Lung microvascular endothelial cell (primary cell): ENCODE results near the gene TRPM4. TPM values are rescaled to one million over a fixed set of nuclear protein-coding genes. Genes with fewer than 3 reads are reported as not detected.
A peak's percentile ranks its signal among the peaks of the same experiment; 100 is the strongest.
"Not testable (repeated sequence)": the region's sequence is repeated elsewhere in the genome, so short reads cannot be mapped to it uniquely, and the experiment has no call there.

Source experiments
- DNase-seq, 2 donors: peaks; one replicate each; pipeline versions ENCODE4 v3.0.0 to v3.0.0-alpha.2; 2010; ENCODE audit warnings: low read depth in 2 of 2
- total RNA-seq: library from RNA; depleted of rRNA; stranded (reverse); fragments of >200 nt; gene quantifications from 2 replicates; pipeline ENCODE4 v1.2.1, GENCODE V29; 2014

Gene TRPM4
- total RNA-seq, 1 donor from 2014 or later: 9.5 TPM

DNA sequence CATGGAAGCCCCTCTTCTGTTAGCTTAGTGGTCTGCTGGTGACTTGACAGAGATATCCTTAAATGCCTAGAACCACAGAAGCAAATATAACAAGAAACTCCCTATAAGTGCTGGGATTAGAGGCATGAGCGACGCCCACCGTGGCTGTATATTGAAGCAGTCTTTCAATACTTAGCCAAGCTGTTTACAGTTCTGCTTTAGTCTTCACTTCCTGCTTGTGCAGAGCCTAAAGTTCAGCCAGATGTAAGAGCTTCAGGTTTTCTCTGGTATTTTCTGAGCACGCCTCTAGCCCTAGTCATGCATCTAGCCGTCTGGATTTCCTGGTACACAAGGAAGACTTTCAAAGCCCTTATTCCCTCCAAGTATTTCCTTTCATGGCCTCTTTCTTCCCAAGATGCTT lies 28.5 kb downstream of the TRPM4 start:
- DNase-seq: no peak

- no peak for DNase-seq
Observed at GRCh38 chr19:49188626-49189200, 31.1 kb downstream of the TRPM4 start.

DNA sequence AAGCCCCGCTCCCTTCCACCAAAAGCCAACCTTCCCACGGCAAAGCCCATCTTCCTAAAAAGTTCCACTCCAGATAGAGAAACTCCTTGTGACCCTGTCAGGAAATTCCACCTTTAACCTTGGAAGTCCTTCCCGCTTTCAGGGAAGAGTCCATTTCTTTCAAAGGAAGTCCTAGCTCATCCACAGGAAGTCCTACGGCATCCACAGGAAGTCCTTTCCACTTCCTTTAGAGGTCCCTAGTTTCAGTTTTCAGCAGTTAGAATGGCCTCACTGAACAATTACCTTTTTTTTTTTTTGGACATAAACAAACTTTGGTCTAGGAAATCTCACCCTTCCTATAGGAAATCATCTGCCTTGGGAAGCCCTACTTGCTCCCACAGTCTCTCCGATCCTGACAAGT lies 31.7 kb downstream of the TRPM4 start:
- DNase-seq: peak; percentile 51 to 77

GRCh38 chr19:49190781-49191180 lies 33.2 kb downstream of the TRPM4 start:
- DNase-seq: no peak

GRCh38 chr19:49193822-49194394 lies 36.3 kb downstream of the TRPM4 start:
- DNase-seq: no peak

DNA sequence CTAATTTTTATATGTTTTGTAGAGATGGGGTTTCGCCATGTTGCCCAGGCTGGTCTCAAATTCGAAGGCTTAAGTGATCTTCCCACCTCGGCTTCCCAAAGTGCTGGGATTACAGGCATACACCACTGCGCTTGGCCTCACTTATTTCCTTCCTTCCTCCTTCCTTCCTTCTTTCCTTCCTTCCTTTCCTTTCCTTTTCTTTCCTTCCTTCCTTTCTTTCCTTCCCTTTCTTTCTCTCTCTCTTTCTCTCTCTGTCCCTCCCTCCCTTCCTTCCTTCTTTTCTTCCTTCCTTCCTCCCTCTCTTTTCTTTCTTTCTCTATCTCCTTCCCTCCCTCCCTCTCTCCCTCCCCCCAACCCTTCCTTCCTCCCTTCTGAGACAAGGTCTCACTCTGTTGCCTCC lies 36.8 kb downstream of the TRPM4 start:
- DNase-seq: no peak

GRCh38 chr19:49196527-49197240 lies 39.1 kb downstream of the TRPM4 start:
- DNase-seq: peak in 1 of 2 donors; percentile 37

DNA sequence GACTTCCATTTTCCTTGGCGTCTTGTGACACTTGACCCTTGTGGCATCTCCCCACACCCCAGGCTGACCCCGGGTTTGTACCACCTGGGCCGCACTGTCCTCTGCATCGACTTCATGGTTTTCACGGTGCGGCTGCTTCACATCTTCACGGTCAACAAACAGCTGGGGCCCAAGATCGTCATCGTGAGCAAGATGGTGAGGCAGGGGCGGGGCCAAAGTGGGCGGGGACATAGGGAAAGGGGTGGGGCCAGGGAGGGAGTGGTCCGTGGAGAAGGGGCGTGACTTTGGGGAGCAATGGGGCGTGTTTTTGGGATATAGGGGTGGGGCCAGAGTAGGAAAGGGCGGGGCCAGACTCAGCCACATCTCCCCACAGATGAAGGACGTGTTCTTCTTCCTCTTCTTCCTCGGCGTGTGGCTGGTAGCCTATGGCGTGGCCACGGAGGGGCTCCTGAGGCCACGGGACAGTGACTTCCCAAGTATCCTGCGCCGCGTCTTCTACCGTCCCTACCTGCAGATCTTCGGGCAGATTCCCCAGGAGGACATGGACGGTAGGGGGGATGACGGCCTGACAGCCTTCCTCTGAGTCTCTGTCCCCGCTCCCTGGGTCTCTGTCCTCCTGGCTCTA lies 42.8 kb downstream of the TRPM4 start:
- peak in 1 of 2 donors; percentile 21 for DNase-seq

DNA sequence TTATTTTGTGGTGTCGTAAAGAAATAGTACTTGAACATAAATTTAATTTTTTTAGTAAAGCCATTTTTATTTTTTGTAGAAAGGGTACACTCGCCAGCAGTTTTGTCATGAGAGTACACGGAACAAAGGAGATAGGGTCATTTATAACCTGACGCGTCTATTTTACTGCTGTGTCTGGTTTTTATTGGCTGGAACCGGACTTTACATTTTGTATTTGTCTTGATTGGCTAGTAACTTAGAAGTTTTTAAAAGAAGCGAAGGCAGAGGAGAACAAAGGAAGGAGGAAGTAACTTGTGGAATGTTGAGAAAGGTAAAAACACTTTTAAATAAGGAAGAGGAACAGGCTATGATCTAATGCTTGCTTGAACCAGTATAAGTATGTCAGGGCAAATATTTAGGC lies 43.5 kb downstream of the TRPM4 start:
- no peak for DNase-seq

DNA sequence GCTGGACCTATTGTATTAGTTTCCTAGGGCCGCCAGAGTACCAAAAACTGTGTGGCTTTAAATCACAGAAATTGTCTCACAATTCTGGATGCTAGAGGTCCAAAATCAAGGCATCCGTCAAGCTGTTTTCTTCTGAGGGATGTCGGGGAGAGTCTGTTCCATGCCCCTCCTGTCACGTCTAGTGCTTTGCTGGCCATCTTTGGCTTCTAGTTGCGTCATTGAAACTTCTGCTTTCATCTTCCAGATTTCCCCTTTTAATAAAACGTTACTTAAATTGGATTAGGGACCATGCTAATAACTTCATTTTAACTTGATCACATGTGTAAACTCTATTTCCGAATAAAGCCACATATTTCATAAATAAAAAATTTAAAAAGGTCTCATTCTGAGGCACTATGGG lies 47.5 kb downstream of the TRPM4 start:
- DNase-seq: no peak

DNA sequence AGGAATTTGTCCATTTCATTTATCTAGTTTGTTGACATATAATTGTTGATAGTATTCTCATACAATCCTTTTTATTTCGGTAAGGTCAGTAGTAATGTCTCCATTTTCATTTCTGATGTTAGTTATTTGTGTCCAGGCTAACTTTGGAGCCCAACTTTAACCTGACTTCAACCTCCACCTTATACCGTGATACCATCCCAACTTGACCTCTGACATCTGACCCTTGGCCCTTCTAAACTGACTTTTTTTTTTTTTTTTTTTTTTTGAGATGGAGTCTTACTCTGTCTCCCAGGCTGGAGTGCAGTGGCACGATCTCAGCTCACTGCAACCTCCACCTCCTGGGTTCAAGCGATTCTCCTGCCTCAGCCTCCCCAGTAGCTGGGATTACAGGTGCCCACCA lies 51.9 kb downstream of the TRPM4 start:
- not testable (repeated sequence) for DNase-seq

- no peak for DNase-seq
Observed at GRCh38 chr19:49210108-49210900, 52.7 kb downstream of the TRPM4 start.

- no peak for DNase-seq
Observed at GRCh38 chr19:49210901-49211451, 53.4 kb downstream of the TRPM4 start.

DNA sequence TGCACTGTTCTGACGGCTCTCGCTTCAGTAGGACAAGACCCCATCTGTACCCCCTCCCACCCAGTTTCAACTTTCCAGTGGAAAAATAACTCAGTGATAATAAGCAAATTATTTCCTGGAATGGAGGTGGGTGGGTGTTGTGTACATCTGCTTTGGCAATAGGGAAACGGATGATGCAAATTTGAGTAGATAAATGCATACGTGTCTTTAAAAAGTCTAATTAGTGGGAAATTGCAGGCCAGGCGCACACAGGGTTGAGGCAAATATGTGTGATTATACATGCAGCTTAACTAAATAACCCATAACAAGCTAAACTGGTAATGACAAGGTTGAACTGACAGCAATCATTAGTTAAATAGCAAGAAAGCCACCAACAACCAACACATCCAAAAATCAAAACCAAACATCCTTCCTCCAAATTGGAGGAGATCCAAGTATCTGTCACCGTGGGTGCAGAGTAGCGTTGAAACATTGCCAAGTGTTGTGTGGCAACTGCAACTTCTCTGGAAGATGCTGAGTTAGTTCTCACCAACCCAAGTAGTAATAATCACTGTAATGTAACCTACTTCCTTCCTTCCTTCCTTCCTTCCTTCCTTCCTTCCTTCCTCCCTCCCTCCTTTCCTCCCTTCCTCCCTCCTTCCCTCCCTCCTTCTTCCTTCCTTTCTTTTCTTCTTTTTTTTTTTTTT lies 54.6 kb downstream of the TRPM4 start:
- peak; percentile 50 to 62 for DNase-seq

DNA sequence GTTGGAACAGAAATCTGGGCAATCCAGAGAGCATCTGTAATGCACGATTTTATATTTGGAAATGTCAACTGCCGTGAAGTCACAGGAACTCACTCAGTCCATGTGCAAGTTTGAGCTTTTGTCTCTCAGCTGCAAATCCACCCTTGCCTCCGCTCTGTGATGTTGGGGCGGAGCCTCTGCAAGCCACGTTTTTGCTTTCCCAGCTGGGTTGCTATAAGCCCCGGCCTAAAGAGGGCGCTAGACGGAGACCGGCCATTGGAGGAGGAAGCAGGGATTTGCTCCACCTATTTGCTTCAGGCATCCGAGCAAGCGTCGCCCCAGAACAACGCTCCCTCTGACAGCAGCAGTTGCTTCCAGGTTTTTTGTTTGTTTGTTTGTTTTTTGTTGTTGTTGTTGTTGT lies 56.2 kb downstream of the TRPM4 start:
- DNase-seq: no peak

DNA sequence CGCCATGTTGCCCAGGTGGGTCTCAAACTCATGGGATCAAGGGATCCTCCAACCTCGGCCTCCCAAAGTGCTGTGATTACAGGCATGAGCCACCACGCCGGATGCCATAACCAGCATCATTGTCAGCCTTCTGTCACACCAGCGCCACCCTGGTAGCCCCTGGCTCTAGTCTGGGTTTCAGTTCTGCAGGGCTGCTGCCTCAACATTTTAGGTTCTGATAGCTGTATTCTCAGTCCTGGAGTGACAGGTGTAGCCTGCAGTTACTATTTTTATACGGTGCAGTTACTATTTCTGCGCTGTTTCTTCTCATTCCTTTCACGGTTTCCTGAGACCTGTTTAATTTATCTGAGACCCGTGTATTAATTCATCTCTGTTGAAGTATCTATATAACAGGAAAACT lies 57.1 kb downstream of the TRPM4 start:
- no peak for DNase-seq

DNA sequence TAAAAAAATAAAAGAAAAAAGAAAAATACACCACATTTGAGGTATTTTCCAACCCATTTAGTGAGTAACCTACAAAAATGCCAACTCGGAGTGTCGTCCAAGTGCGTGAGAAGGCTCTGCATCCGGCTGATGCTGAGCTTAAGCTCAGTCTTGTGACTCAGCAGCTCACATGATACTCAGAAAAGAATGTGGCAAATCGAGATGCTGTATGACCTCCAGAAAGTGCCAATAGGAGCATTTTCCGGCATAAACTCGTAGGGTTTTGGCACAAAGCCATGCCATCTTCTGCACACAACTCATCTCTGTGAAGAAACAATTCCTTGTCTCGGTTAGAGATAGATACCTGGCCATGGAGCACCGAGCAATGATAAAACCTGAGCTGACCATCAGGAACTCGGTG lies 58.5 kb downstream of the TRPM4 start:
- peak in 1 of 2 donors; percentile 20 for DNase-seq

DNA sequence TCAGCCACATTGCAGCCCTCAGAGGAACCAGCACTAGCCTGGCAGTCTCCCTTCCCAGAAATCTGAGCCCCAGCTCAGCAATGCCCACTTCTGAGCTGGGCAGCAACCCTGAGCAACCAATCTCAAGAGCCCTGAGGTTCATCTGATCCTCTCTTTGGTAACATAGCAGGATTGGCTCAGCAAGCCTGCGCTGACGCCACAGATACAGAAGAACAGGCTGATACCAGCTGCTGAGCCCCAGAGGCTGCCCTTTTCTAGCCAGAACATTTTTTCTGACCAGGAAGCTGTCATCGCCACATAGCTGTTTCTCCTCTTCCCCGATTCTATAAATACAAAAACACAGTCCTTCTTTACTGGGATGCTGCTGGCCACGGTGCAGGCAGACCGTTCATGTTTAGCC lies 59.8 kb downstream of the TRPM4 start:
- no peak for DNase-seq

- no peak for DNase-seq
Observed at GRCh38 chr19:49222011-49222410, 64.4 kb downstream of the TRPM4 start.

DNA sequence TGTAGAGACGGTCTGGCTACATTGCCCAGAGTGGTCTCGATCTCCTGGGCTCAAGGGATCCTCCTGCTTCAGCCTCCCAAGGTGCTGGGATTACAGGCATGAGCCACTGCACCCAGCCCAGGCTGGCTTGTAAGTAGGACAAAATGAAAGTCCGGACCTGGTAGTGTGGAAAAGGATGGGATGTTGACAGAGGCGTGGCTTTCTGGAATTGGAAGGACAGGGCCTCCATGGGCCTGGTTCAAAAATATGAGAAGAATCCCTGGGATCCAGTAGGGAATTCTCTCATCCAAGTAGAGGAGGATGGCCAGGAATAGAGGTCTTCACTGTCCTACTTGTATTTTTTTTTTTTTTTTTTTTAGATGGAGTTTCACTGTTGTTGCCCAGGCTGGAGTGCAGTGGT lies 64.9 kb downstream of the TRPM4 start:
- no peak for DNase-seq

DNA sequence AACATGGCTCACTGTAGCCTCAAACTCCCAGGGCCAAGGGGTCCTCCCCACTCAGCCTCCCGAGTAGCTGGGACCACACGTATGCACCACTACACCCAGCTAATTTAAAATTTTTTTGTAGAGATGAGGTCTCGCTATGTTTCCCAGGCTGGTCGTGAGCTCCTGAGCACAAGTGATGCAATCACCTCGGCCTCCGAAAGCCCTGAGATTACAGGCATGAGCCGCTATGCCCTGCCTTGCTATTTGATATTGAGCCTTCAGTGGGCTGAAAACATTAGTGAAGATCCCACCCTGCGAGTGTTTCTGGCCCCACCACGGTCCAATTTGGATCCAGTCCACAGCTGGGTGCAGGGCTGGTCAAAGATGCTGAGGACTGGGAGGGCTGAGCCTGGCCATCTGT lies 65.9 kb downstream of the TRPM4 start:
- no peak for DNase-seq
